Stimulated activated naive B cell treated with anti-CD40 and anti-IgM and Interleukin-4, amounts not matched to agents 10 μg/mL and 1 μg/mL and 100 μg/mL, for 72 hours (primary cell): Measurements from ENCODE around the gene KRT4.
"Not testable (repeated sequence)": the region's sequence is repeated elsewhere in the genome, so short reads cannot be mapped to it uniquely, and the experiment has no call there.

ENCODE experiments used
- ATAC-seq, 2 donors: fragments of 150-1000 bp; cut with Tn5 transposase; replicated peaks; 2 replicates each; pipeline ENCODE4 v1.10.0; 2021; ENCODE audit warnings: moderate library complexity in 1 of 2
- DNase-seq: peaks from one replicate; pipeline ENCODE4 v3.0.0; 2021
- H3K27ac Mint-ChIP-seq: one replicate; pipeline ENCODE4 v1.8.0; 2022; ENCODE audit warnings: mild to moderate bottlenecking, mixed read lengths
- H3K27me3 Mint-ChIP-seq, 2 donors: one replicate each; pipeline ENCODE4 v1.8.0; 2022; ENCODE audit warnings: mixed read lengths in 2 of 2
- H3K36me3 Mint-ChIP-seq, 2 donors: one replicate each; pipeline ENCODE4 v1.8.0; 2022; ENCODE audit warnings: mixed read lengths in 2 of 2, mild to moderate bottlenecking in 1 of 2
- H3K4me1 Mint-ChIP-seq, 2 donors: one replicate each; pipeline ENCODE4 v1.8.0; 2022; ENCODE audit warnings: mixed read lengths in 2 of 2, mild to moderate bottlenecking in 1 of 2
- H3K4me3 Mint-ChIP-seq, 2 donors: one replicate each; pipeline ENCODE4 v1.8.0; 2022; ENCODE audit warnings: mild to moderate bottlenecking in 2 of 2, mixed read lengths in 2 of 2, moderate library complexity in 1 of 2
- H3K9me3 Mint-ChIP-seq, 2 donors: one replicate each; pipeline ENCODE4 v1.8.0; 2022; ENCODE audit warnings: mixed read lengths in 2 of 2, mild to moderate bottlenecking in 1 of 2

KRT4 gene

GRCh38 chr12:52763036-52763659 is 50.8 kb downstream of the KRT4 start:
- Mint-ChIP-seq H3K27ac (no peak overlapping the region), H3K9me3 (peaks cover 6 to 12% of the 10 kb centered on the region in 2 donors), H3K4me1 (no peaks in the 10 kb centered on the region), H3K36me3 (no peaks in the 10 kb centered on the region), H3K4me3 (no peak overlapping the region), H3K27me3 (peaks cover 14 to 15% of the 10 kb centered on the region in 2 donors)
- DNase-seq (no peak), ATAC-seq (no peak)

GRCh38 chr12:52761802-52762201 is 52.1 kb downstream of the KRT4 start:
- no peak for ATAC-seq
- Mint-ChIP-seq H3K9me3 (peaks cover 6 to 12% of the 10 kb centered on the region in 2 donors), H3K36me3 (no peaks in the 10 kb centered on the region), H3K4me1 (no peaks in the 10 kb centered on the region), H3K4me3 (no peak overlapping the region), H3K27me3 (peaks cover 6 to 8% of the 10 kb centered on the region in 2 donors), H3K27ac (no peak overlapping the region)
- DNase-seq, result no peak

GRCh38 chr12:52761218-52761617 is 52.7 kb downstream of the KRT4 start:
- peaks cover 6 to 12% of the 10 kb centered on the region in 2 donors for H3K9me3 Mint-ChIP-seq
- DNase-seq, H3K4me1 Mint-ChIP-seq, H3K4me3 Mint-ChIP-seq, ATAC-seq, H3K36me3 Mint-ChIP-seq, H3K27me3 Mint-ChIP-seq, H3K27ac Mint-ChIP-seq: not testable (repeated sequence)

GRCh38 chr12:52760623-52761022 is 53.3 kb downstream of the KRT4 start:
- peaks cover 6 to 12% of the 10 kb centered on the region in 2 donors for H3K9me3 Mint-ChIP-seq
- no peak overlapping the region for H3K4me3 Mint-ChIP-seq
- H3K36me3 Mint-ChIP-seq, result no peaks in the 10 kb centered on the region
- DNase-seq (no peak), ATAC-seq (no peak)
- no peak overlapping the region for H3K27ac Mint-ChIP-seq
- no peaks in the 10 kb centered on the region for H3K4me1 Mint-ChIP-seq
- H3K27me3 Mint-ChIP-seq, result peaks cover 0 to 2% of the 10 kb centered on the region in 2 donors

GRCh38 chr12:52759695-52760094 is 54.2 kb downstream of the KRT4 start:
- H3K4me3 Mint-ChIP-seq, result no peak overlapping the region
- DNase-seq (no peak), ATAC-seq (no peak)
- no peaks in the 10 kb centered on the region for H3K4me1 Mint-ChIP-seq
- H3K27me3 Mint-ChIP-seq, result peaks cover 5 to 8% of the 10 kb centered on the region in 2 donors
- H3K36me3 Mint-ChIP-seq, result no peaks in the 10 kb centered on the region
- H3K27ac Mint-ChIP-seq, result no peak overlapping the region
- H3K9me3 Mint-ChIP-seq, result peaks cover 6 to 12% of the 10 kb centered on the region in 2 donors

- no peak overlapping the region for H3K27ac Mint-ChIP-seq
- no peak for ATAC-seq
These were observed 54.7 kb downstream of the KRT4 start for GRCh38 chr12:52759218-52759617.

DNA sequence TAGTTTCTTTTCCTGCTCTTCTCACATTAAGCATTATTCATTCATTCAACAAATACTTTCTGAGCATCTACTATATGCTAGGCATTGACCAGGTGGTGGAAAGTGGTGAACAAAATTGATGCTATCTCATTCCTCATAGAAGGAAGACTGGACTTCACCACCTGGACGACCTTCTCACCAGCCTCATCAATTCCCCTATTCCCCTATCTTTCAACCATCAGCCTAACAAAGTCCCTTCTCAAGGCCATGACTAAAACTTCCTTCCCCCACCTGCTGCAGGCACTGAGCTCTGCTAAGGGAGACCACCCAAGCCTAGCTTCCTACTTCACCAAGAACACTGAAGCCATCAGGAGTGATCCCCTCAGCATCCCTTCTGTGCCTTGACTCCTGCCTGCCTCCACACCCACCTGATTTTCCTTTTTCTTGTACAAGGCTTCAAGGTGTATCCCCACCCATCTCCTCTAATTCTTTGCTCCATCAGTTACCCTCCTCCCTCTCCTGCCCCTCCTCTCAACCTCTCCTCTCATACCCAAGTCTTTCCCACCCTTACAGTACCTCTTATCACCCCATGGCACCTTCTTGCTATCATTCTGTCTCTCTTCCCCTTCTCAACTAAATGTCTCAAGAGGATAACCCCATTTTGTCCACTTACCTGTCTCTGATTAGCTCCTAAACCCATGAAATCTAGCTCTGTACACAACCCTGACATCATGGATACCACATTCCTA is 56.3 kb downstream of the KRT4 start:
- Mint-ChIP-seq H3K27me3 (peaks cover 8 to 10% of the 10 kb centered on the region in 2 donors), H3K4me3 (no peak overlapping the region), H3K27ac (no peak overlapping the region), H3K36me3 (no peaks in the 10 kb centered on the region), H3K4me1 (no peaks in the 10 kb centered on the region), H3K9me3 (peaks cover 6 to 10% of the 10 kb centered on the region in 2 donors)
- DNase-seq (no peak), ATAC-seq (no peak)

More at GRCh38 chr12:52759218-52759617, 54.7 kb downstream of the KRT4 start:
- Mint-ChIP-seq H3K4me1 (no peaks in the 10 kb centered on the region), H3K27me3 (peaks cover 6 to 8% of the 10 kb centered on the region in 2 donors), H3K36me3 (no peaks in the 10 kb centered on the region), H3K9me3 (peaks cover 6 to 12% of the 10 kb centered on the region in 2 donors), H3K4me3 (no peak overlapping the region)
- DNase-seq, result no peak
